ENCODE results near the gene UBE2E2. TPM values are rescaled to one million over a fixed set of nuclear protein-coding genes. Genes with fewer than 3 reads are reported as not detected.
"Not testable (repeated sequence)": the region's sequence is repeated elsewhere in the genome, so short reads cannot be mapped to it uniquely, and the experiment has no call there.

The UBE2E2 gene
- total RNA-seq, 1 experiment from 2014 or later, result 54.9 TPM

- ATAC-seq, result no peak
- ChIA-PET CTCF (no interaction called here), POLR2A (no interaction called here)
- DNase-seq (ENCODE audit: low spot score), result no peak
- TF ChIP-seq USF2 (CRISPR knock-in tag; IDR thresholded peaks at IDR 0.05) (no peak), HMGXB4 (CRISPR knock-in tag; IDR thresholded peaks at IDR 0.05) (no peak), ETV6 (CRISPR knock-in tag; IDR thresholded peaks at IDR 0.05) (no peak), AFF4 (CRISPR knock-in tag; IDR thresholded peaks at IDR 0.05; ENCODE audit: borderline replicate concordance) (no peak), SMAD3 (CRISPR knock-in tag; IDR thresholded peaks at IDR 0.05; ENCODE audit: borderline replicate concordance) (no peak), FOXP4 (CRISPR knock-in tag; IDR thresholded peaks at IDR 0.05) (no peak), ZNF232 (CRISPR knock-in tag; IDR thresholded peaks at IDR 0.05) (no peak), MXD4 (CRISPR knock-in tag; IDR thresholded peaks at IDR 0.05; ENCODE audit: borderline replicate concordance) (no peak)
- no peaks in the 10 kb centered on the region for H3K27me3 Mint-ChIP-seq (ENCODE audit: low read depth)
- H3K4me3 Mint-ChIP-seq, result no peak overlapping the region
- no peak overlapping the region for H3K27ac Mint-ChIP-seq
- peaks cover 13% of the 10 kb centered on the region for H3K4me1 Mint-ChIP-seq
- H3K9me3 Mint-ChIP-seq, result peaks cover 28% of the 10 kb centered on the region
- H3K36me3 Mint-ChIP-seq, result peaks cover 31% of the 10 kb centered on the region
These were observed 141.8 kb downstream of the UBE2E2 start for GRCh38 chr3:23344886-23345285.

GRCh38 chr3:23349444-23349843 is 146.3 kb downstream of the UBE2E2 start:
- ATAC-seq; POLR2A ChIA-PET; H3K4me3 Mint-ChIP-seq; H3K4me1 Mint-ChIP-seq; CTCF ChIA-PET; DNase-seq (ENCODE audit: low spot score); H3K27ac Mint-ChIP-seq; H3K27me3 Mint-ChIP-seq (ENCODE audit: low read depth): not testable (repeated sequence)
- peaks cover 53% of the 10 kb centered on the region for H3K9me3 Mint-ChIP-seq
- H3K36me3 Mint-ChIP-seq, result peaks cover 49% of the 10 kb centered on the region

- no peak overlapping the region for H3K27ac Mint-ChIP-seq
These were observed 153.0 kb downstream of the UBE2E2 start for GRCh38 chr3:23356169-23356568.

GRCh38 chr3:23356923-23357322 is 153.8 kb downstream of the UBE2E2 start:
- Mint-ChIP-seq H3K27me3 (ENCODE audit: low read depth) (no peaks in the 10 kb centered on the region), H3K4me1 (no peaks in the 10 kb centered on the region), H3K36me3 (peaks cover 8% of the 10 kb centered on the region), H3K27ac (no peak overlapping the region; the same call in 1 of the 2 replicates), H3K9me3 (peaks cover 18% of the 10 kb centered on the region), H3K4me3 (no peak overlapping the region)
- ChIA-PET CTCF (no interaction called here), POLR2A (no interaction called here)
- DNase-seq (ENCODE audit: low spot score) (no peak), ATAC-seq (no peak)
- TF ChIP-seq NR1H2 (CRISPR knock-in tag; IDR thresholded peaks at IDR 0.05), result no peak
- no peak for TF ChIP-seq ZNF512 (CRISPR knock-in tag; IDR thresholded peaks at IDR 0.05; ENCODE audit: borderline replicate concordance)
- TF ChIP-seq ETV6 (CRISPR knock-in tag; IDR thresholded peaks at IDR 0.05), result no peak
- no peak for TF ChIP-seq TCF7 (CRISPR knock-in tag; IDR thresholded peaks at IDR 0.05; ENCODE audit: low read depth)
- TF ChIP-seq SP1 (CRISPR knock-in tag; conservative IDR thresholded peaks at IDR 0.05), result no peak
- TF ChIP-seq ARID4B (CRISPR knock-in tag; IDR thresholded peaks at IDR 0.05; ENCODE audit: borderline replicate concordance), result no peak

More at GRCh38 chr3:23356169-23356568, 153.0 kb downstream of the UBE2E2 start:
- no peak for DNase-seq (ENCODE audit: low spot score)
- CTCF ChIA-PET, result no interaction called here
- Mint-ChIP-seq H3K36me3 (peaks cover 10% of the 10 kb centered on the region), H3K9me3 (peaks cover 19% of the 10 kb centered on the region), H3K4me3 (no peak overlapping the region), H3K27me3 (ENCODE audit: low read depth) (no peaks in the 10 kb centered on the region), H3K4me1 (no peaks in the 10 kb centered on the region)
- POLR2A ChIA-PET, result no interaction called here
- no peak for ATAC-seq
- TF ChIP-seq OVOL2 (CRISPR knock-in tag; IDR thresholded peaks at IDR 0.05; ENCODE audit: borderline replicate concordance) (no peak), NFYB (CRISPR knock-in tag; conservative IDR thresholded peaks at IDR 0.05; ENCODE audit: low read depth) (no peak), ZNF138 (CRISPR knock-in tag; conservative IDR thresholded peaks at IDR 0.05) (no peak)

Measured in WTC11 (cell line).